ENCODE data around the gene MACROD2.
"Not testable (repeated sequence)": the region's sequence is repeated elsewhere in the genome, so short reads cannot be mapped to it uniquely, and the experiment has no call there.

MACROD2 gene

GRCh38 chr20:16005021-16005914 lies 2010.0 kb downstream of the MACROD2 start:
- no peak for DNase-seq (ENCODE audit: low read depth, low spot score)

GRCh38 chr20:16005915-16006493 lies 2010.7 kb downstream of the MACROD2 start:
- no peak for DNase-seq (ENCODE audit: low read depth, low spot score)

- no peak for DNase-seq (ENCODE audit: low read depth, low spot score)
Measured at GRCh38 chr20:16007164-16007563, 2011.8 kb downstream of the MACROD2 start.

GRCh38 chr20:16007962-16008361 lies 2012.6 kb downstream of the MACROD2 start:
- no peak for DNase-seq (ENCODE audit: low read depth, low spot score)

GRCh38 chr20:16011056-16011455 lies 2015.7 kb downstream of the MACROD2 start:
- DNase-seq (ENCODE audit: low read depth, low spot score): no peak

GRCh38 chr20:16011519-16011918 lies 2016.2 kb downstream of the MACROD2 start:
- DNase-seq (ENCODE audit: low read depth, low spot score): no peak

- not testable (repeated sequence) for DNase-seq (ENCODE audit: low read depth, low spot score)
Measured at GRCh38 chr20:16012934-16013333, 2017.6 kb downstream of the MACROD2 start.

- no peak for DNase-seq (ENCODE audit: low read depth, low spot score)
Measured at GRCh38 chr20:16013631-16014030, 2018.3 kb downstream of the MACROD2 start.

GRCh38 chr20:16014436-16014835 lies 2019.1 kb downstream of the MACROD2 start:
- no peak for DNase-seq (ENCODE audit: low read depth, low spot score)

- no peak for DNase-seq (ENCODE audit: low read depth, low spot score)
Measured at GRCh38 chr20:16017656-16018055, 2022.3 kb downstream of the MACROD2 start.

- no peak for DNase-seq (ENCODE audit: low read depth, low spot score)
Measured at GRCh38 chr20:16018881-16019280, 2023.6 kb downstream of the MACROD2 start.

- no peak for DNase-seq (ENCODE audit: low read depth, low spot score)
Measured at GRCh38 chr20:16020971-16021370, 2025.7 kb downstream of the MACROD2 start.

GRCh38 chr20:16025084-16025483 lies 2029.8 kb downstream of the MACROD2 start:
- DNase-seq (ENCODE audit: low read depth, low spot score): no peak

- no peak for DNase-seq (ENCODE audit: low read depth, low spot score)
Measured at GRCh38 chr20:16027686-16028085, 2032.4 kb downstream of the MACROD2 start.

GRCh38 chr20:16028923-16029322 lies 2033.6 kb downstream of the MACROD2 start:
- no peak for DNase-seq (ENCODE audit: low read depth, low spot score)

- DNase-seq (ENCODE audit: low read depth, low spot score): no peak
Measured at GRCh38 chr20:16030253-16030652, 2034.9 kb downstream of the MACROD2 start.

GRCh38 chr20:16035576-16035975 lies 2040.3 kb downstream of the MACROD2 start:
- no peak for DNase-seq (ENCODE audit: low read depth, low spot score)

GRCh38 chr20:16036331-16036730 lies 2041.0 kb downstream of the MACROD2 start:
- DNase-seq (ENCODE audit: low read depth, low spot score): no peak

GRCh38 chr20:16040742-16041141 lies 2045.4 kb downstream of the MACROD2 start:
- DNase-seq (ENCODE audit: low read depth, low spot score): no peak

GRCh38 chr20:16042731-16043130 lies 2047.4 kb downstream of the MACROD2 start:
- no peak for DNase-seq (ENCODE audit: low read depth, low spot score)

- DNase-seq (ENCODE audit: low read depth, low spot score): no peak
Measured at GRCh38 chr20:16043931-16044330, 2048.6 kb downstream of the MACROD2 start.

- no peak for DNase-seq (ENCODE audit: low read depth, low spot score)
Measured at GRCh38 chr20:16048876-16049275, 2053.6 kb downstream of the MACROD2 start.

GRCh38 chr20:16049529-16050093 lies 2054.3 kb downstream of the MACROD2 start:
- DNase-seq (ENCODE audit: low read depth, low spot score): no peak
